ENCODE data around the gene LCTL. TPM values are rescaled to one million over a fixed set of nuclear protein-coding genes. Genes with fewer than 3 reads are reported as not detected.
"Not testable (repeated sequence)": the region's sequence is repeated elsewhere in the genome, so short reads cannot be mapped to it uniquely, and the experiment has no call there.

Gene LCTL
- total RNA-seq, 2 donors from 2014 or later = not detected

GRCh38 chr15:66598095-66598815, 32.5 kb upstream of the LCTL start:
- DNase-seq (no peak), ATAC-seq (replicated peaks in 1 of 2) (peak in 1 of 2 donors; percentile 36)
- no peak overlapping the region for H3K4me3 Mint-ChIP-seq
- H3K4me1 Mint-ChIP-seq (ENCODE audit: low read depth) = peaks cover 7% of the 10 kb centered on the region
- no peaks in the 10 kb centered on the region for H3K27me3 Mint-ChIP-seq (ENCODE audit: low read depth)
- H3K36me3 Mint-ChIP-seq (ENCODE audit: insufficient read depth in 2 of 2) = no peaks in the 10 kb centered on the region
- H3K27ac Mint-ChIP-seq = no peak overlapping the region
- no peaks in the 10 kb centered on the region for H3K9me3 Mint-ChIP-seq

DNA sequence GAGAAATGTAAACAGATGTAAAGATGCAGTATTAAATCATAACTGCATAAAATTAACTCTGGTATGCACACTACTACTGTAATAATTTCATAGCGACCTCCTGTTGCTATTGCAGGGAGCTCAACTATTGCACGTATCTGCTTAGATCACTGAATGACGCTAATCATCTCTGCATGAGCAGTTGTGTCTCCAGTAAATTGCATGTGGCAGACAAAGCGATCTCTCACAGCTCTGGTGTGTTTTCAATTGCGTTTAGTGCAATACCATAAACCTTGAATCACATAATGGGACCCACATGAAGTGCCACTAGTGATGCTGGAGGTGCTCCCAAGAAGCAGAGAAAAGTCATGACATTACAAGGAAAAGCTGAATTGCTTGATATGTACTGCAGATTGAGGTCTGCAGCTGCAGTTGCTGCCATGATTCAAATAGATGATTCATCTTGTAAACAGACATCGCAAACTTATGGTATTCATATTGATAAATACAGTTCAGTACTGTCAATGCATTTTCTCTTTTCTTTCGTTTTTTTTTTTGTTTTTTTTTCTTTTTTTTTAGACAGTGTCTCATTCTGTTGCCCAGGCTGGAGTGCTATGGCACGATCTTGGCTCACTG, 30.2 kb upstream of the LCTL start:
- DNase-seq (no peak), ATAC-seq (replicated peaks in 1 of 2) (no peak)
- no peak overlapping the region for H3K27ac Mint-ChIP-seq
- no peaks in the 10 kb centered on the region for H3K27me3 Mint-ChIP-seq (ENCODE audit: low read depth)
- peaks cover 7% of the 10 kb centered on the region for H3K4me1 Mint-ChIP-seq (ENCODE audit: low read depth)
- no peak overlapping the region for H3K4me3 Mint-ChIP-seq
- no peaks in the 10 kb centered on the region for H3K36me3 Mint-ChIP-seq (ENCODE audit: insufficient read depth in 2 of 2)
- H3K9me3 Mint-ChIP-seq = no peaks in the 10 kb centered on the region

DNA sequence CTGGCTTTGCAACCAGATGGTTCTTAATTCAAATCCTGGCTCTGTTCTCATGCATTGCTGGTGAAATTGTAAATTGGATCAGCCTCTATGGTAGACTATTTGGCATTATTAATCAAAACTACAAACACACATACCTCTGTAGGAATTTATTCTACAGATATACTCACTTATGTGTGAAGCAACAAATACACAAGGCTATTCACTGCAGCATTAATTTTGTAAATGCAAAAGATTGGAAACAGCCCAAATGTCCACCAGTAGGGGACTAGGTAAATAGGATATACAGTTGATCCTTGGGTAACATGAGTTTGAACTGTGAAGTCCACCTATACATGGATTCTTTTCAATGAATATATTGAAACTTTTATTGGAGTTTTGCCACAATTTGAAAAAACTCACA, 29.5 kb upstream of the LCTL start:
- Mint-ChIP-seq H3K9me3 (no peaks in the 10 kb centered on the region), H3K27me3 (ENCODE audit: low read depth) (no peaks in the 10 kb centered on the region), H3K4me1 (ENCODE audit: low read depth) (peaks cover 7% of the 10 kb centered on the region), H3K27ac (no peak overlapping the region), H3K36me3 (ENCODE audit: insufficient read depth in 2 of 2) (no peaks in the 10 kb centered on the region), H3K4me3 (no peak overlapping the region)
- ATAC-seq (replicated peaks in 1 of 2) = no peak
- no peak for DNase-seq

DNA sequence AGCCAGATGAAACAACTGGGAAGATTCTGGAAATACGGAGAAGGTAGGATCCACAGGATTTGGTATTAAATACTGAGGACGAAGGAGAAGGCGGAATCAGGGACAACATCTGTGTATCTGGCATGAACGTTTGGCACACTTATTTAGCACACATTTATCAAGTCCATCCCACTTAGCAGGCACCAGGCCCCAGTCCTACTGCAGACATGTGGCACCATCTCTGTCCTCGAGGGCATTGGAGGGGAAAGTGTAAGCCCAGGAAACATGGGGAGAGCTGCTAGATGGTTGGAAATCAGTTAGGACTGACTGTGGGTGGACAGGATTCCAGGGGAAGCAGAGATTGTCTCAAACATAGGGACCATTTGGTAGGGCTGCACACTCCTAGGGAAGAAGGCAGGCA, 29.0 kb upstream of the LCTL start:
- Mint-ChIP-seq H3K4me3 (no peak overlapping the region), H3K9me3 (no peaks in the 10 kb centered on the region), H3K27me3 (ENCODE audit: low read depth) (no peaks in the 10 kb centered on the region), H3K27ac (no peak overlapping the region), H3K36me3 (ENCODE audit: insufficient read depth in 2 of 2) (no peaks in the 10 kb centered on the region), H3K4me1 (ENCODE audit: low read depth) (peaks cover 7% of the 10 kb centered on the region)
- ATAC-seq (replicated peaks in 1 of 2) (no peak), DNase-seq (no peak)

DNA sequence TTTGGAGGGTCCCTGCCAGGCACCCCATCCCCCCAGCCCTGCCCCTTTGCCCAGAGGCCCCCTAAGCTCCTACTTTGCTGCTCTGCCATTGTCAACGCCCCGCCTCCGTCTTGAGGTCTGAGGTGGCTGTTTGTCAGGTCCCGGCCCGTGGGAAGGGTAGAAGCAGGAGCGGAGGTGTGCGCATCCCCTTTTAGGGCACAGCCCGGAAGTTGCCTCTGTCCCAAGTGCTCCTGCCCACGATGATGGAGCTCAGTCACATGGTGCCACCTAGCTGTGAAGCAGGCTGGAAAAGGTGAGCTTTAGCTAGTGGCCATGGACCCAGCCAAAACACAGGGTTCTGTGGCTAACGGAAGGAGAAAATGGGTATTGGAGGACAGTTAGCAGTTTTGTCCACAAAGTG, 28.5 kb upstream of the LCTL start:
- ATAC-seq (replicated peaks in 1 of 2) (no peak), DNase-seq (no peak)
- Mint-ChIP-seq H3K9me3 (no peaks in the 10 kb centered on the region), H3K4me3 (no peak overlapping the region), H3K36me3 (ENCODE audit: insufficient read depth in 2 of 2) (no peaks in the 10 kb centered on the region), H3K4me1 (ENCODE audit: low read depth) (peaks cover 7% of the 10 kb centered on the region), H3K27me3 (ENCODE audit: low read depth) (no peaks in the 10 kb centered on the region), H3K27ac (no peak overlapping the region)

DNA sequence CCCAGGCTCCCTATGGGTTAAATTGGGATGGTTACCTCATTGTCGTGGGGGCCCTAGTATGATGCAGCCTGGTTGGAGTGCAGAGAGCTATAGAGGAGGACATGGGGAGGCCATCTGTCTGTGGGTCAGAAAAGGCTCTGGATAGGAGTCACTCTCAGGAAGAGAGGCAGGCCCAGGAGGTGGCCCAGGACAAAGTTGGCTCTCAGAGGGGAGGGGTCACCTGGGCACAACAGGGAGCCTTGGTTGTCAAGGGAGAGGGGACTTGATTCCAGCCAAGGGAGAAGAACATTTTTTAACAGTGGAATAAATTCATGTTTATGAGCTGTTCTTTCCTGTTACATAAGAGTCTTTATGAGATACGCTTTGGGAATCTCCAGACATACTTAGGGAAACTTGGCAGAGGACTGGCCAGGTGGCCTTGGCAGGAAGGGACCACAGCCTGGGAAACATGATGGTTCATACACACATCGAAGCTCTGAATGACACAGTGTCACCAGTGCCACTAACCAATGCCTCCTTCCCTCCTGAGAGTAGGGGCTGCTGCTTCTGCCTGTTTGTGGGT, 27.5 kb upstream of the LCTL start:
- Mint-ChIP-seq H3K4me3 (no peak overlapping the region), H3K27me3 (ENCODE audit: low read depth) (no peaks in the 10 kb centered on the region), H3K36me3 (ENCODE audit: insufficient read depth in 2 of 2) (no peaks in the 10 kb centered on the region), H3K4me1 (ENCODE audit: low read depth) (peaks cover 4% of the 10 kb centered on the region), H3K9me3 (no peaks in the 10 kb centered on the region), H3K27ac (no peak overlapping the region)
- DNase-seq = no peak
- ATAC-seq (replicated peaks in 1 of 2) = no peak

DNA sequence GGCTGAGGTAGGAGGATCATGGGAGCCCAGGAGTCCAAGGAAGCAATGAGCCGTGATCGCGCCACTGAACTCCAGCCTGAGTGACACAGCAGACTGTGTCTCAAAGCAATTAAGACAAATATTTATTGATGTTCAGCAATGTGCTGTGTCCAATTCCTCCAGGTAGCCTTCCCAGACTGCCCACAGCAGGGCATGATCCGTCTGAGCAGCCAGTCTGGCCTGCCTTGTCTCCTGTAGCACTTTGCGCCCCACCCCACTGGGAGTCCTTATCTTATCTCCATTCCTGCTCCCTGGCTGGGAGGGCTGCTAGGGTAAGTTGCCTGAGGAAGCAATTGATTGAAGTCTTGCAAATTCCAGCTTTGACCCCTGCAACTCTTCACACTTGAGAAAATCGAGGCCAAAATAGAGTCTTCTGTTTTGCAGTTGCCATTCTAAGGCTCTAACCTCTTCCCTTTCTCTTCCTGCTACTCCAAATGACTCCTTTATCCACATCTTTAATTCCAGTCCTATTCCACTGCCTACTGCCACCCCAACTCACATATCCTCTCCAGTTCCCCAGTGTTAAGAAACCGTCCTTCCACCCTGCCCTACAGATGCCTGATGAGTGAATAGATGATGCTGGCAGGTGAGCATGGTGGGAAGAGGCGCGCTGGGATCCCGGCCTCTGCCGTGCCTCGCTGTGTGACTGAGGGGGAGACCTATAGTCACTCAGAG, 26.9 kb upstream of the LCTL start:
- ATAC-seq (replicated peaks in 1 of 2) (no peak), DNase-seq (no peak)
- H3K36me3 Mint-ChIP-seq (ENCODE audit: insufficient read depth in 2 of 2) = no peaks in the 10 kb centered on the region
- no peaks in the 10 kb centered on the region for H3K9me3 Mint-ChIP-seq
- H3K27ac Mint-ChIP-seq = no peak overlapping the region
- H3K27me3 Mint-ChIP-seq (ENCODE audit: low read depth) = peaks cover 5% of the 10 kb centered on the region
- H3K4me3 Mint-ChIP-seq = no peak overlapping the region
- H3K4me1 Mint-ChIP-seq (ENCODE audit: low read depth) = no peaks in the 10 kb centered on the region

DNA sequence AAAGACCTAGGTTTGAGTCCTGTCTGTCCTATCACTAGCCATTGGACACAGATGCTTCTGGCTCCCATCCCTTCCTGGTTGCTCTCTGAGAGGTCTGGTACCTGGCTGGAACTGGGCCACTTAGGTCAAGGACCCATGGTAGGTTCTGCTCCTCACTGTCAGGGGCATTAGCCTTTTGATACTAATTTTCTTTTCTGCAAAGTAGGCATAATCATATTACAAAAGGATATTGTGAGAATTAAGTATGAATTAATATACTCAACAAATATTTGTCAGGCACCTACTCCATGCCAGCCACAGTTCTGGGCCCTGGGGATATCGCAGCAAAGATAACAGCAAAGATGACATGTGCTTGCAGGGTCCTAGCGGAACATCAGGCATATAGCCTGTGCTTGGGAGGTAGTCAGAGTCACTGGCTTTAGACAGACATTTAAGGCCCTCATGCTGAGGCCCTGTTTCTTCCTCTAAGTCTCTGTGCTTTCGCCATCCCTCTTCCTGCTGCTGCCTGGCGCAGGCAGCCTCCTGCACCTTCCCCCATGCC, 25.6 kb upstream of the LCTL start:
- no peak for DNase-seq
- no peaks in the 10 kb centered on the region for H3K9me3 Mint-ChIP-seq
- no peaks in the 10 kb centered on the region for H3K36me3 Mint-ChIP-seq (ENCODE audit: insufficient read depth in 2 of 2)
- H3K4me1 Mint-ChIP-seq (ENCODE audit: low read depth) = peaks cover 4% of the 10 kb centered on the region
- no peak overlapping the region for H3K27ac Mint-ChIP-seq
- H3K27me3 Mint-ChIP-seq (ENCODE audit: low read depth) = peaks cover 6% of the 10 kb centered on the region
- ATAC-seq (replicated peaks in 1 of 2) = no peak
- no peak overlapping the region for H3K4me3 Mint-ChIP-seq

DNA sequence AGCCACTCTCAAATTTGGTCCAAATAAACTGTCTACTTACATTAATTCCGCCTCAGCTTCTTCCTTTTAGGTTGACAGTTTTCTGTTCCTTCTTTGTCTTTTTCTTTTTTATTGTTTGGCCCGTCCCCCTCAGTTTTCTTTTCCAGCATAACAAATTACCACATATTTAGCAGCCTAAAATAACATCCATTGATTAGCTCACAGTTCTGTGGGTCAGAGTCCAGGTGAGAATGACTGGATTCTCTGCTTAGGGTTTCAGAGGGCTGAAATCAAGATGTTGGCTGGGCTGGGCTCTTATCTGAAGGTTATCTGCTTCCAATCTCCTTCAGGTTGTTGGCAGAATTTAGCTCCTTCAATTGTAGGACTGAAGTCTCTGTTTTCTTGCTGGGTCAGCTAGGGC, 24.6 kb upstream of the LCTL start:
- ATAC-seq (replicated peaks in 1 of 2) (no peak), DNase-seq (no peak)
- H3K4me1 Mint-ChIP-seq (ENCODE audit: low read depth) = peaks cover 4% of the 10 kb centered on the region
- no peaks in the 10 kb centered on the region for H3K36me3 Mint-ChIP-seq (ENCODE audit: insufficient read depth in 2 of 2)
- peaks cover 6% of the 10 kb centered on the region for H3K27me3 Mint-ChIP-seq (ENCODE audit: low read depth)
- H3K9me3 Mint-ChIP-seq = no peaks in the 10 kb centered on the region
- H3K4me3 Mint-ChIP-seq = no peak overlapping the region
- H3K27ac Mint-ChIP-seq = no peak overlapping the region

GRCh38 chr15:66589429-66589828, 23.6 kb upstream of the LCTL start:
- H3K27ac Mint-ChIP-seq; H3K36me3 Mint-ChIP-seq (ENCODE audit: insufficient read depth in 2 of 2); ATAC-seq (replicated peaks in 1 of 2); H3K4me3 Mint-ChIP-seq; H3K27me3 Mint-ChIP-seq (ENCODE audit: low read depth); DNase-seq; H3K9me3 Mint-ChIP-seq; H3K4me1 Mint-ChIP-seq (ENCODE audit: low read depth): not testable (repeated sequence)

GRCh38 chr15:66588971-66589370, 23.2 kb upstream of the LCTL start:
- Mint-ChIP-seq H3K4me3 (no peak overlapping the region), H3K4me1 (ENCODE audit: low read depth) (peaks cover 4% of the 10 kb centered on the region), H3K27ac (no peak overlapping the region), H3K9me3 (no peaks in the 10 kb centered on the region), H3K27me3 (ENCODE audit: low read depth) (peaks cover 6% of the 10 kb centered on the region), H3K36me3 (ENCODE audit: insufficient read depth in 2 of 2) (no peaks in the 10 kb centered on the region)
- DNase-seq (no peak), ATAC-seq (replicated peaks in 1 of 2) (no peak)

DNA sequence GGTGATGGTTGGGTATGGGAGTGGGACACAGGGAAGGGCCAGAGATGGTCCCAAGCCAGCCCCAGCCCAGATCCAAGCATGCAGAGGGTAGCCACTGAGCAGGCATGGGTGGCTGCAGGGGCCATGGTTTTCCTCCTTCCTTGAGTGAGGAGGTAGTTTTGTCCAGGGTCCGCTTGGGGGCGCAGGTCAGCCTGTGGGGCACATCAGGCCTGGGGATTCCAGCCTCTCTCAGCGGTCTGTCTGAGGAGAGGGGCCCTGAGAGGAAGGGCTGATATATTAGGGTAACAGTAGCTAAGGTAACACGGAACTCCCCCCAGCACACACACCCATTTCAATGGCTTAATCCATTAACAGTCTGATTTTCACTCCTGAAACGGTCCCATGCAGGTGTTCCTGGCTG, 22.7 kb upstream of the LCTL start:
- Mint-ChIP-seq H3K4me1 (ENCODE audit: low read depth) (peaks cover 4% of the 10 kb centered on the region), H3K27me3 (ENCODE audit: low read depth) (peaks cover 6% of the 10 kb centered on the region), H3K36me3 (ENCODE audit: insufficient read depth in 2 of 2) (no peaks in the 10 kb centered on the region), H3K27ac (no peak overlapping the region), H3K4me3 (no peak overlapping the region), H3K9me3 (no peaks in the 10 kb centered on the region)
- DNase-seq = no peak
- no peak for ATAC-seq (replicated peaks in 1 of 2)

GRCh38 chr15:66587749-66588148, 22.0 kb upstream of the LCTL start:
- Mint-ChIP-seq H3K4me1 (ENCODE audit: low read depth) (peaks cover 4% of the 10 kb centered on the region), H3K36me3 (ENCODE audit: insufficient read depth in 2 of 2) (no peaks in the 10 kb centered on the region), H3K9me3 (no peaks in the 10 kb centered on the region), H3K27ac (no peak overlapping the region), H3K4me3 (no peak overlapping the region), H3K27me3 (ENCODE audit: low read depth) (peaks cover 6% of the 10 kb centered on the region)
- ATAC-seq (replicated peaks in 1 of 2) = no peak
- DNase-seq = no peak
